GM12874 (cell line): ENCODE results near the gene LMO7.

ENCODE experiments used
- CTCF ChIP-seq: IDR thresholded peaks from 2 replicates; pipeline ENCODE4 v1.5.1; 2011; ENCODE audit warnings: low read depth, mild to moderate bottlenecking, control low read depth, low read length, moderate library complexity; ENCODE audit not compliant: insufficient read depth

The LMO7 gene

GRCh38 chr13:75818179-75818967 is 182.2 kb downstream of the LMO7 start:
- TF ChIP-seq CTCF = no peak

- no peak for TF ChIP-seq CTCF
Observed at GRCh38 chr13:75818968-75819225, 182.8 kb downstream of the LMO7 start.

- TF ChIP-seq CTCF = no peak
Observed at GRCh38 chr13:75825161-75825560, 189.0 kb downstream of the LMO7 start.

GRCh38 chr13:75825594-75825993 is 189.5 kb downstream of the LMO7 start:
- TF ChIP-seq CTCF = no peak

- no peak for TF ChIP-seq CTCF
Observed at GRCh38 chr13:75826391-75826790, 190.3 kb downstream of the LMO7 start.

- no peak for TF ChIP-seq CTCF
Observed at GRCh38 chr13:75829830-75830229, 193.7 kb downstream of the LMO7 start.

- no peak for TF ChIP-seq CTCF
Observed at GRCh38 chr13:75830842-75831241, 194.7 kb downstream of the LMO7 start.

GRCh38 chr13:75831389-75831788 is 195.3 kb downstream of the LMO7 start:
- TF ChIP-seq CTCF = no peak
